Panc1 (cell line): ENCODE measurements around the gene ASTE1. TPM values are rescaled to one million over a fixed set of nuclear protein-coding genes. Genes with fewer than 3 reads are reported as not detected.

Source experiments
- ATAC-seq: fragments of 200-7000 bp; cut with Tn5 transposase; 2 replicates; pipeline ENCODE4 v1.9.1; 2020; ENCODE audit warnings: mild to moderate bottlenecking, moderate library complexity
- BruUV-seq: library from RNA; stranded (reverse); fragments of 400-500 nt; replicated peaks from 2 replicates; lab custom pipeline; 2021; lab: Mats Ljungman, UMichigan
- CTCF ChIA-PET: fragments of 300-600 bp; sonication (Branson Sonifier 250); formaldehyde crosslinking; loops from one replicate; lab custom pipeline; 2022; ENCODE audit warnings: antibody characterized with exemption; lab: Charles Lee
- POLR2A ChIA-PET: fragments of 300-600 bp; sonication (Branson Sonifier 250); formaldehyde crosslinking; loops from one replicate; lab custom pipeline; 2022; ENCODE audit warnings: antibody characterized with exemption; lab: Charles Lee
- DNase-seq: peaks from one replicate; pipeline ENCODE4 v3.0.0-alpha.2; 2010; ENCODE audit warnings: low read depth, low spot score
- H3K27ac ChIP-seq: 2 replicates; pipeline ENCODE4 v1.5.1; 2011; ENCODE audit warnings: mild to moderate bottlenecking, low read length, inconsistent platforms
- H3K27me3 ChIP-seq: fragments of 200-500 bp; sonication (Bioruptor generic); 2 replicates; pipeline ENCODE4 v1.6.0; 2014; ENCODE audit warnings: low read length, inconsistent platforms; ENCODE audit not compliant: control insufficient read depth, insufficient read depth
- H3K36me3 ChIP-seq: fragments of 200-500 bp; sonication (Bioruptor generic); 2 replicates; pipeline ENCODE4 v1.5.1; 2014; ENCODE audit warnings: inconsistent platforms, mild to moderate bottlenecking, low read length, moderate library complexity; ENCODE audit not compliant: control insufficient read depth, insufficient read depth
- H3K4me1 ChIP-seq: 2 replicates; pipeline ENCODE4 v1.5.1; 2011; ENCODE audit warnings: inconsistent platforms, mild to moderate bottlenecking, low read length, moderate library complexity; ENCODE audit not compliant: control insufficient read depth, insufficient read depth
- H3K4me3 ChIP-seq, 2 experiments: 2 replicates each; pipeline ENCODE4 v1.5.1; 2011 to 2012; ENCODE audit warnings: low read depth in 2 of 2, low read length in 2 of 2, mild to moderate bottlenecking in 2 of 2, inconsistent platforms in 1 of 2, moderate library complexity in 1 of 2
- H3K9me3 ChIP-seq: fragments of 200-500 bp; sonication (Bioruptor generic); 2 replicates; pipeline ENCODE4 v1.5.1; 2014; ENCODE audit warnings: low read depth, mild to moderate bottlenecking, inconsistent platforms, low read length, moderate library complexity; ENCODE audit not compliant: control insufficient read depth, insufficient read depth
- CTCF ChIP-seq: fragments of 450-650 bp; IDR thresholded peaks from 2 replicates; pipeline ENCODE4 v1.5.1; 2017; ENCODE audit warnings: mild to moderate bottlenecking
- POLR2AphosphoS5 ChIP-seq: IDR thresholded peaks from 2 replicates; pipeline ENCODE4 v1.6.1; 2012; ENCODE audit warnings: mild to moderate bottlenecking, low read depth, low read length, moderate library complexity
- REST ChIP-seq, 2 experiments: IDR thresholded peaks; 2 replicates each; pipeline ENCODE4 v1.6.1; 2011 to 2012; ENCODE audit warnings: low read depth in 2 of 2, control low read depth in 1 of 2, low read length in 1 of 2, mild to moderate bottlenecking in 1 of 2, moderate library complexity in 1 of 2; ENCODE audit not compliant: insufficient read depth in 1 of 2
- SIN3A ChIP-seq: IDR thresholded peaks from 2 replicates; pipeline ENCODE4 v1.6.1; 2012; ENCODE audit warnings: low read depth, mild to moderate bottlenecking, low read length, moderate library complexity, borderline replicate concordance; ENCODE audit not compliant: insufficient read depth
- TCF7L2 ChIP-seq: IDR thresholded peaks from 2 replicates; pipeline ENCODE4 v1.6.1; 2011; ENCODE audit warnings: mild to moderate bottlenecking, low read depth, low read length, inconsistent platforms
- in situ Hi-C: cut with HindIII; loops from 2 replicates; pipeline ENCODE4 v1.10.0; 2016; ENCODE audit warnings: low sequenced_read_pairs, low pct_unique_long_range_greater_than_20kb
- intact Hi-C: fragments of 100-400 bp; cut with micrococcal nuclease; formaldehyde crosslinking; loops from one replicate; pipeline ENCODE4 v1.10.0; 2022; ENCODE audit not compliant: unreplicated experiment
- total RNA-seq: library from RNA; stranded (reverse); gene quantifications from one replicate; pipeline ENCODE4 v1.2.1, GENCODE V29; 2021; ENCODE audit not compliant: unreplicated experiment

The ASTE1 gene
- total RNA-seq, 1 experiment from 2014 or later = 7.4 TPM

GRCh38 chr3:130990282-130990681 lies 36.3 kb downstream of the ASTE1 start:
- in situ Hi-C loops (no loop called here), intact Hi-C loops (no loop called here)
- Histone ChIP-seq H3K9me3 (no peaks in the 10 kb centered on the region), H3K4me3 (no peak overlapping the region), H3K27ac (no peak overlapping the region), H3K36me3 (no peaks in the 10 kb centered on the region; the same call in 1 of the 2 replicates), H3K27me3 (no peaks in the 10 kb centered on the region), H3K4me1 (no peaks in the 10 kb centered on the region)
- ChIA-PET POLR2A (no interaction called here), CTCF (no interaction called here)
- no TSS peak for BruUV-seq
- ATAC-seq = no peak
- no peak for DNase-seq
- TF ChIP-seq SIN3A (no peak), REST (IDR thresholded peaks at IDR 0.05; ENCODE audit: insufficient read depth in 1 of 2, low read depth in 2 of 2, low read length in 1 of 2) (no peak), TCF7L2 (no peak), POLR2AphosphoS5 (no peak), CTCF (no peak)

- DNase-seq = no peak
- ATAC-seq = no peak
- TF ChIP-seq POLR2AphosphoS5 = no peak
- TF ChIP-seq REST (IDR thresholded peaks at IDR 0.05; ENCODE audit: insufficient read depth in 1 of 2, low read depth in 2 of 2, low read length in 1 of 2) = no peak
- no peak for TF ChIP-seq TCF7L2
- TF ChIP-seq SIN3A = no peak
- no peak for TF ChIP-seq CTCF
- intact Hi-C loops (no loop called here), in situ Hi-C loops (no loop called here)
- Histone ChIP-seq H3K27me3 (no peaks in the 10 kb centered on the region), H3K27ac (no peak overlapping the region), H3K4me1 (no peaks in the 10 kb centered on the region), H3K36me3 (peaks cover 7% of the 10 kb centered on the region; the same call in 1 of the 2 replicates), H3K4me3 (no peak overlapping the region), H3K9me3 (no peaks in the 10 kb centered on the region)
- BruUV-seq = no TSS peak
- ChIA-PET POLR2A (no interaction called here), CTCF (no interaction called here)
These were observed 45.2 kb downstream of the ASTE1 start for GRCh38 chr3:130981469-130981868.
